ENCODE results near the gene LHFPL2. TPM values are rescaled to one million over a fixed set of nuclear protein-coding genes. Genes with fewer than 3 reads are reported as not detected.

Gene LHFPL2
- total RNA-seq, 1 donor from 2014 or later, result 40.0 TPM

DNA sequence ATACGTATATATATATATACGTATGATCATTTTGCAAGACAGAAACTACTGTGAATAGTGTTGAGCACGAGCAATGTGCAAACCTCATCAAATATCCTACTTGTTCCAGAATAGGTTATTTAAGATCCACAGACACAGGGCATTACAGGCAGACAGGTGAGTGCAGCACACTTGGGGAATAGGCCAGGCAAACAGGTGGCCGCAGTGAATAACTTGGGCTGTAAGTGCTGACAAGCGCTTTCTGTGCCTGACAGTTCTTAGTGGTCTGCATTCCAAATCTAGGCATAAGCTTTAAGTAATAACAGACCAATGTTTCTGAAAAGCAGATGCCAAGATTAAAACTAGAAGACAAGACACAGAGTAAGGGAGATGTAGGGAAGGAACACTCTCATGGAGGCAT, 77.9 kb downstream of the LHFPL2 start:
- DNase-seq (ENCODE audit: low read depth, low spot score), result no peak

DNA sequence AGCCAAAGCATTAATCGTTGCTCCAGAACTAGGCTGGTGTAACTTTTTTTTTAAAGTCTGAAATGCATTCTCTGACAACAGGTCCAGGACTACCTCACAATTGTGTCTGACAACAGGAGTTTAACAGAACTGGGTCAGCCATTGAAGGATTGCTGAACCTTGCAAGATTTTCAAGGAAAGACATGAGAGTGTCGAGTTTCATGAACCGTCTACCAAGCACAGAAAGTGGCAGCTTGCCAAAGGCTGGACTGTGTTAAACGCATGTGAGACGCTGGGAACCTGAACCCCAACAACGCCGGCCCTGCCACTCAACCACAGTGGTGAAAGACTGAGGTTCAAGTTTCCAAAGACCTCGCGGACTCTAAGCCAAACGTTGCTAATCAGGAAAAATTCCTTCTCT, 79.1 kb downstream of the LHFPL2 start:
- no peak for DNase-seq (ENCODE audit: low read depth, low spot score)

DNA sequence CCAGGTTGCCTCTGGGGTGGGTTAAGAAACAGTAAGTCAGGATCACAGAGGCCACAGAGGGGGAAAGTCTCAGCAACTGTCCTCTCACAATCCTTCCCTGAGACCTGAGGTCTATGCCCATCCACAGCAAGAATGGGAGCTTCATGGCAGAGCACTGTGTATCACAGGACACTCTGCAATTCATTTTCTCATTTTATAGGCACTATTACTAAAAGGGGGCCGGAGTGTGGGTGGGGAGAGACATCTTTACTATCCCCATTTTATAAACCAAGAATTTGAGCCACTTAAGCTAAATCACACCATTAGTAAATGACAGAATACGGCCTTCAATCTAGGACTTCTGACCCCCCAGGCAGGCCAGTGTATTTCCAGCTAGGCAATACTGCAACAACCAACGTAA, 79.9 kb downstream of the LHFPL2 start:
- no peak for DNase-seq (ENCODE audit: low read depth, low spot score)

- peak; percentile 64 for DNase-seq (ENCODE audit: low read depth, low spot score)
These were observed 80.4 kb downstream of the LHFPL2 start for GRCh38 chr5:78568212-78568611.

- DNase-seq (ENCODE audit: low read depth, low spot score), result no peak
These were observed 81.0 kb downstream of the LHFPL2 start for GRCh38 chr5:78567617-78568016.

GRCh38 chr5:78566747-78567425, 81.7 kb downstream of the LHFPL2 start:
- no peak for DNase-seq (ENCODE audit: low read depth, low spot score)

- DNase-seq (ENCODE audit: low read depth, low spot score), result no peak
These were observed 83.2 kb downstream of the LHFPL2 start for GRCh38 chr5:78565395-78565794.

DNA sequence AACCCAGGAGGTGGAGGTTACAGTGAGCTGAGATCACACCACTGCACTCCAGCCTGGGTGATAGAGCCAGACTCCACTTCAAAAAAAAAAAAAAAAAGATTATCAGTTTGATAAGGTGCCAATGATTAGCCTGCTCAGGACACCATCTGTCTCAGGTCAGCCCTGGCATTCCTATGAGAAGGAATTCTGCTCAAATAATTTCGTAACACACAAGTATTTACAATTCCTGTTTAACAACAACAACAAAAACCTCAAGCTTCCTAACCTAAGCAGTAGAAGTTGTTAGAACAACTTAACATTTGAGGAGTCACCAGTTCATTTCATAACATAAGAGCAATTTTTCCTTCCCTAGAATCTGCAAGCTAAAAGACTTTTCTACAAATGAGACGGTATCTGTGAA, 85.0 kb downstream of the LHFPL2 start:
- DNase-seq (ENCODE audit: low read depth, low spot score), result no peak

- no peak for DNase-seq (ENCODE audit: low read depth, low spot score)
These were observed 85.8 kb downstream of the LHFPL2 start for GRCh38 chr5:78562714-78563330.

DNA sequence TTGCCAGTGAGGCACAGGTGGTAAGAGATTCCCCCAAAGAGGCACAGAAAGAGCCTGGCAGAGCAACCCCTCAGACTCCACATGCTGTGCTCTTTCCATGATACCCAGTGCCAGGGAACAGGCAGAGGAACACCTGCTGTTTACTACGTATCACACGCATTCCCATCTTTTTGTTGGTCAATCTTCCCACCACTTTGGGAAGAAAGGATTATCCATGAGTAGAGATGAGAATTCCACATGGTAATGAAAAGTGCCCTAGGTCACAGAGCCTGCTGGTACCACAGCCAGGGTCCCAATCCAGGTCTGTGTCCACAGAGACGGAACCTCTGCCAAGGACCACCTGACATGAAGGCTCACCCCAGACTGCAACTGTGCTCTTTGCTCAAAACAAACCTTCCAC, 86.6 kb downstream of the LHFPL2 start:
- no peak for DNase-seq (ENCODE audit: low read depth, low spot score)

GRCh38 chr5:78561261-78561660, 87.3 kb downstream of the LHFPL2 start:
- DNase-seq (ENCODE audit: low read depth, low spot score), result no peak

DNA sequence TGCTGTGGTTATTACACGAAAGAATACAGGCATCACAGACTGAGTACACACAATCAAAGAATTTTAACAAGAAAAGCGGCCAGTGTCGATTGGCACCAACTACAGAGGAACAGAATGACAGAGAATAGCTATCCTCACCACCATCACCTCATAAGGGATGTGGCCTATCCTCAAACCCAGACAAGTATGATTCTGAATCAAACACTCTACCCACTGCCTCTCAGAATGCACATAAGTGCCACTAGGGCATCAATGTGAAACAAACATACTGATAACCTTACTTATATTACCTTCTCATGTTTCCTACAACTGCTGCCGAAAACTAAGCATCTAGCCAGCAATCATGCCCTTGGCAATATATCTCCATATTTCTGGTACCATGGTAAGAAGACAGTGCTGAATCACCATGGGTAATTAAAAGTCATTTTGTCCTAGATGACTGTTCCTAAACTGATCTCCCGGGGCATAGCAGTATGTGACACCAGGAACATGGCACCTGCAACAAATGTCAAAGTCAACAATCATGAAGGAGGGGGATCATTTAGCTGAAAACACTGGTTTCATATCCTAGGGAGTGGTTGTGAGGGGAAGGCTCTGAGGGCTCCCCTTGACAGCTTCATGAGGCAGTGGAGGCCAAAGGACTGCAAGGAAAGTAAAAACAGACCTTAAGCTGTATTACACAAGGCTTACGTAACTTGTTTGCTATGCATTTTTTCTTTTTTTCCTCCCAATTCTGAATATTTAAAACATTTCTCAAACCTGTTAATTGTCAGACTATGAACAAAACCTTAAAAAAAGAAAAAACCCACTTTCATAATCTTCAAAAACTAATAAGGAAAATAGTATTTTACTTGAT, 88.3 kb downstream of the LHFPL2 start:
- DNase-seq (ENCODE audit: low read depth, low spot score), result no peak

DNA sequence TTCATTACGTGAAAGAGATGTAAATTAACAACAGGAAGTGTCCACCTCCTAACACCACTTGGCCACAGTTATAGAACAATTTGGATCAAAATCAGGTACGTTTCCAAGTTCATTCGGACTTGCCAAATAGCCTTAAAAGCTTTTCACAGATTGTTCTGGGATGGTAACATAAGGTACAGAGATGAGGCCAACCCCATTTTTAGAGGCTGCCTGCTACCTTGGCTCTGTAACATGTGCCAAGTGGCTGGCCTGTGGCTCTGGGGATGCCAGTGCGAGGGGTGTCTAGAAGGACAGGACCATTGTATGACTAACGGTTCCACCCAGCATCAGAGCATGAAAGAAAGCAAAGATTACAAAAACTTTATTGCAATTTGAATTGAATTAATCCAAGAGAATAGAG, 91.0 kb downstream of the LHFPL2 start:
- DNase-seq (ENCODE audit: low read depth, low spot score), result no peak

- no peak for DNase-seq (ENCODE audit: low read depth, low spot score)
These were observed 92.7 kb downstream of the LHFPL2 start for GRCh38 chr5:78555870-78556269.

DNA sequence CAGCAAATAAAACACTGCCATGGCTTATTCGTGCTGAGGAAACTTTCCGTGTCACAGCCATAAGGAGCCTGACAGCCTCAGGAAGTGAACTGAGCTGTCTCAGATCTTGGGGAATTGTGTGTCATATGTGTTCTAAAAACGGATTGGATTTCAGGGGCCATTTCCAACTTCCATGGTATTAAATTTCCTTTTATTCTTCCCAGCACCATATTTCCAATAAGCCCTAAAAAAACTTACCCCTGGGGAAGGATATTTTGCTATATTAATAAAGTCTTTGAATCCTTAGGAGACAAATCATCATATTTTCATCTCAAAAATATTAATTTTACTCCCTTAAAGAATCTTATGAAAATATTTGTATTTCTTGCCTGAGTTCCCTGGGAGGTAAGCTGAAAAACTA, 93.9 kb downstream of the LHFPL2 start:
- no peak for DNase-seq (ENCODE audit: low read depth, low spot score)

DNA sequence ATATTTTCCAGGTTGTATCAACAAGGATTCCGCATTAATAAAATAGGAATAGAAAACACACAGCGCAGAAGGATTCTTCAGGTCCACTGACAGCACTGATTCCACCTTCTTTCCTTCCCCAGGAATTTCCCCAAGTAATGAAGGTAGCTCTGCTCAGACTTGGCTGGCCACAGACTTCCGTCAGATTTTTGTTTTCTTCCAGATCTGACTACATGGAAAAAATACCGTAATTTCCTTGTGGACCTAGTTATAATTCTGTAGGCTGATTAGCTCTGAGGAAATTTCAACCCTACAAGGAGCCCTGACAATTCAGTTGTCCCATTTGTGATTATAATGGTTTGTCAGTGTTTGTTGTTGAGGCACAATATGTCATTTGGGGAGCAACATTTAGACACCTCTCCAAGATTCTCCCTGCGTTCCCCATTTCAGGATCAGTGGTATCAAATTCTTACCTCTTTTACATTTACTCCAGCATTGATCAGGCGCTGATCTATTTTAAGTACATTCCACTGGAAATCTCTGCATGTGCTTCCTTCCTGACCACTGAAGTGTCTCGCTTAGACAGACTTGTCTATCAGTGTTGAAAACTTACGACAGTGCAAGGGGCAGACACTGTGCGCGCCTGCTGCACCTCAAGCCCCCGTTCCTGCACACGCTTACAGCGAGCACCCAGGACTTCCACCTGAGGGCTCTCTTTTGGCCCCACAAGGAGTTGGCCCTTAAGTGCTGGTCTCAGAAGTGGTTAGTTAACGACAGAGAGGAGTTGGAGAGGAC, 94.8 kb downstream of the LHFPL2 start:
- DNase-seq (ENCODE audit: low read depth, low spot score), result no peak

DNA sequence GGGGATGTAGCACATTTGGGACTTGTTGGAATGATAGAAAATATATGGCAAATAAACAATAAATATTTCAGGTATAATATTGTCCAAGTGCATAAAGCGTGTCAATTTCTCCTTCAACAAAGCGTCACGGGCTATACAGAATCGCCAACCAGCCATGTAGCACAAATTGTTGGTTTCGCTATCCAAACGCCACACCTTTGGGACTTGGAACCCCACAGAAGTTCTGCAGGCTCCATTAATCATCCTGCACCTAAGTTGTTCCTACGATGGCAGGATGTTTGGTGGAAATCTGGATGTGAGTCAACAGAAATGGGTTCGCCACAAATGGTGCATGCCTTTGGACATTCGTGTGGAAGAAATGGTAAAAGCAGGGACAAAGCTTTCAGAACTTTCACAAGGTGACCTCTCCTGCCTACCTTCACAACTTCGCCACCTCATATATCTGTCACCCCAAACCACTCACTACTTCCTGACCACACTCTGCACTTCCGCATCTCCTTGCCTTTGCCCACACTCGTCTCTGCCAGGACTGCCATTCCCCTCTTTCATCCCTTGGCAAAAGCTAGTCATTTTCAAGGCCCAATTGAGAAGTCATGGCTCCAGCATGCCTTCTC, 95.7 kb downstream of the LHFPL2 start:
- DNase-seq (ENCODE audit: low read depth, low spot score), result no peak

DNA sequence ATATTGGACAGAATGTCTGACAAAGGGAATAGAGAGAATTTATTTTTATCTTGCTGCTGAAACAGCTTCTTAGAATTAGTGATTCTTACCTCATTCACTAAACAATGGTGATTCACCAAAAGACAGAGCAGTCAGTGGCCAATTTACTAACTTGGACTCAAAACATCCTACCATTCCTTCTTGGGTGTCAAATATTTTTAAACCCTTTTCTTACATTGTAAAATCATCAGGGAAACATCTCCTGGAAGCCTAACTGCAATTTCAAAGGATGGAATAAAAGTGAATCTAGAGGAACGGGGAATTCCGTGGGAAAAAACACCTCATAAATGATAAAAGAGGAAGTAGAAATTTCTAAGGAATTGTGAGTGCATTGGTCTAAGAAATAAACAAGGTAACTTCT, 97.7 kb downstream of the LHFPL2 start:
- no peak for DNase-seq (ENCODE audit: low read depth, low spot score)

- DNase-seq (ENCODE audit: low read depth, low spot score), result no peak
These were observed 99.5 kb downstream of the LHFPL2 start for GRCh38 chr5:78549043-78549442.

GRCh38 chr5:78547731-78548615, 100.6 kb downstream of the LHFPL2 start:
- DNase-seq (ENCODE audit: low read depth, low spot score), result no peak
